ENCODE results near the gene UBE2J1.

UBE2J1 gene

DNA sequence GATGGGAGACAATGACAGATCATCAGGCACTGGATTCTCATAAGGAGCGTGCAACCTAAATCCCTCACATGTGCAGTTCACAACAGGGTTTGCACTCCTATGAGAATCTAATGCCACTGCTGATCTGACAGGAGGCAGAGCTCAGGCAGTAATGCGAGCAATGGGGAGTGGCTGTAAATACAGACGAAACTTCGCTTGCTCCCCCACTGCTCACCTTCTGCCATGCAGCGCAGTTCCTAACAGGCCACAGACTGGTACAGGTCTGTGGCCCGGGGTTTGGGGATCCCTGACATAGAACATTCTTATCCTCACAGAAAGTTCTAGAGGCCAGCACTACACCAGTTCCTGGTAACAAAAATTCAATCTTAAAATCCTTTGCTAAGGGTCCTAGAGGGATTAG is 36.3 kb upstream of the UBE2J1 start:
- ATAC-seq: no peak
- TF ChIP-seq SNAI2 (CRISPR knock-in tag; IDR thresholded peaks at IDR 0.05): no peak
- no peak for TF ChIP-seq PATZ1 (CRISPR knock-in tag; IDR thresholded peaks at IDR 0.05; ENCODE audit: borderline replicate concordance)
- no peak for TF ChIP-seq BACH2 (CRISPR knock-in tag; IDR thresholded peaks at IDR 0.05; ENCODE audit: borderline replicate concordance)
- TF ChIP-seq, protein P1, sequence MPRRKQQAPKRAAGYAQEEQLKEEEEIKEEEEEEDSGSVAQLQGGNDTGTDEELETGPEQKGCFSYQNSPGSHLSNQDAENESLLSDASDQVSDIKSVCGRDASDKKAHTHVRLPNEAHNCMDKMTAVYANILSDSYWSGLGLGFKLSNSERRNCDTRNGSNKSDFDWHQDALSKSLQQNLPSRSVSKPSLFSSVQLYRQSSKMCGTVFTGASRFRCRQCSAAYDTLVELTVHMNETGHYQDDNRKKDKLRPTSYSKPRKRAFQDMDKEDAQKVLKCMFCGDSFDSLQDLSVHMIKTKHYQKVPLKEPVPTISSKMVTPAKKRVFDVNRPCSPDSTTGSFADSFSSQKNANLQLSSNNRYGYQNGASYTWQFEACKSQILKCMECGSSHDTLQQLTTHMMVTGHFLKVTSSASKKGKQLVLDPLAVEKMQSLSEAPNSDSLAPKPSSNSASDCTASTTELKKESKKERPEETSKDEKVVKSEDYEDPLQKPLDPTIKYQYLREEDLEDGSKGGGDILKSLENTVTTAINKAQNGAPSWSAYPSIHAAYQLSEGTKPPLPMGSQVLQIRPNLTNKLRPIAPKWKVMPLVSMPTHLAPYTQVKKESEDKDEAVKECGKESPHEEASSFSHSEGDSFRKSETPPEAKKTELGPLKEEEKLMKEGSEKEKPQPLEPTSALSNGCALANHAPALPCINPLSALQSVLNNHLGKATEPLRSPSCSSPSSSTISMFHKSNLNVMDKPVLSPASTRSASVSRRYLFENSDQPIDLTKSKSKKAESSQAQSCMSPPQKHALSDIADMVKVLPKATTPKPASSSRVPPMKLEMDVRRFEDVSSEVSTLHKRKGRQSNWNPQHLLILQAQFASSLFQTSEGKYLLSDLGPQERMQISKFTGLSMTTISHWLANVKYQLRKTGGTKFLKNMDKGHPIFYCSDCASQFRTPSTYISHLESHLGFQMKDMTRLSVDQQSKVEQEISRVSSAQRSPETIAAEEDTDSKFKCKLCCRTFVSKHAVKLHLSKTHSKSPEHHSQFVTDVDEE (CRISPR knock-in tag; IDR thresholded peaks at IDR 0.05): no peak
- TF ChIP-seq GLIS3 (CRISPR knock-in tag; IDR thresholded peaks at IDR 0.05): no peak
- no peak for TF ChIP-seq ZNF70 (CRISPR knock-in tag; IDR thresholded peaks at IDR 0.05)
- TF ChIP-seq TOX (CRISPR knock-in tag; IDR thresholded peaks at IDR 0.05; ENCODE audit: borderline replicate concordance): no peak
- no peak for TF ChIP-seq PPARA (CRISPR knock-in tag; IDR thresholded peaks at IDR 0.05; ENCODE audit: borderline replicate concordance)
- TF ChIP-seq, protein P2, sequence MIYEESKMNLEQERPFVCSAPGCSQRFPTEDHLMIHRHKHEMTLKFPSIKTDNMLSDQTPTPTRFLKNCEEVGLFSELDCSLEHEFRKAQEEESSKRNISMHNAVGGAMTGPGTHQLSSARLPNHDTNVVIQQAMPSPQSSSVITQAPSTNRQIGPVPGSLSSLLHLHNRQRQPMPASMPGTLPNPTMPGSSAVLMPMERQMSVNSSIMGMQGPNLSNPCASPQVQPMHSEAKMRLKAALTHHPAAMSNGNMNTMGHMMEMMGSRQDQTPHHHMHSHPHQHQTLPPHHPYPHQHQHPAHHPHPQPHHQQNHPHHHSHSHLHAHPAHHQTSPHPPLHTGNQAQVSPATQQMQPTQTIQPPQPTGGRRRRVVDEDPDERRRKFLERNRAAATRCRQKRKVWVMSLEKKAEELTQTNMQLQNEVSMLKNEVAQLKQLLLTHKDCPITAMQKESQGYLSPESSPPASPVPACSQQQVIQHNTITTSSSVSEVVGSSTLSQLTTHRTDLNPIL (CRISPR knock-in tag; IDR thresholded peaks at IDR 0.05; ENCODE audit: low read depth): no peak
- TF ChIP-seq ZFP3 (CRISPR knock-in tag; IDR thresholded peaks at IDR 0.05): no peak
- no peak for TF ChIP-seq TCF4 (CRISPR knock-in tag; IDR thresholded peaks at IDR 0.05; ENCODE audit: borderline replicate concordance)
- no peak for TF ChIP-seq ESRRG (CRISPR knock-in tag; IDR thresholded peaks at IDR 0.05)
- no peak for TF ChIP-seq CSDC2 (CRISPR knock-in tag; IDR thresholded peaks at IDR 0.05)
- no peak for TF ChIP-seq ISL1 (CRISPR knock-in tag; IDR thresholded peaks at IDR 0.05)
- no peak for TF ChIP-seq CSRNP3 (CRISPR knock-in tag; IDR thresholded peaks at IDR 0.05)
- TF ChIP-seq ZFP30 (CRISPR knock-in tag; IDR thresholded peaks at IDR 0.05): no peak

DNA sequence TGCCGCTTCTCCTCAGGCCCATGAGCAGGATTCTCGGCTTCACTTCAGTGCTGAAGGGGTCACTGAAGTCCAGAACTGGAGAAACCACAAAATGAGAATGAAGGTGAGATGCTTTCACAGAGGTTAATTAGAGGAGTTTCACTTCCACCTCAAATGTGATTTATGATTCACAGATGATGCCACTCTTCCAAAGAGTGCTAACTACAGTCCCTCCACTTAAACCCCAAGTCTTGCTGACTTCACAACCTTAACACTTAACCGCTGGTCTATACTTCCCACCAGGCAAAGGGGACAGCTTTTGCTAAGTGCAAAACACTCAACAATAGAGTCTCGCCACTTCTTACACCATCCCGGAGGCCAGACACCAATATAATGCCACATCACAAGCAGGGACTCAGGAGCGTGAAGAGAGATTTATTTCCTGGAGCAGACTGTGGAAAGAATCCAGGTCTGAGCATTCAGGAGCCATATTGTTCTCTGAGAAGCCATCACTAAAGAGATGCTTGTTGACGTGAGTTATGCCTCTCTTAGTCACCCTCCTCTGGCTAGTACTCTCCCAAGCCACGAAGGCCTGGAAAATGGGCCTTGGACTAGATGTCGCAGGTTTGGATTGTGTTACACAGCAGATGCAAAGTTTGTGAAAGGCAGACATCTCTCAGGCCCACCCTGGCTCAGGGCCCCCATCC is 35.1 kb upstream of the UBE2J1 start:
- ATAC-seq: no peak

More for the DNA sequence above, 35.1 kb upstream of the UBE2J1 start:
- TF ChIP-seq OSR1 (CRISPR knock-in tag; IDR thresholded peaks at IDR 0.05) (no peak), CSRNP3 (CRISPR knock-in tag; IDR thresholded peaks at IDR 0.05) (no peak), PPARA (CRISPR knock-in tag; IDR thresholded peaks at IDR 0.05; ENCODE audit: borderline replicate concordance) (no peak), ZFP3 (CRISPR knock-in tag; IDR thresholded peaks at IDR 0.05) (no peak), ZFP30 (CRISPR knock-in tag; IDR thresholded peaks at IDR 0.05) (no peak), TCF4 (CRISPR knock-in tag; IDR thresholded peaks at IDR 0.05; ENCODE audit: borderline replicate concordance) (no peak), RARB (CRISPR knock-in tag; IDR thresholded peaks at IDR 0.05) (no peak), ESRRG (CRISPR knock-in tag; IDR thresholded peaks at IDR 0.05) (no peak), ZC3H10 (CRISPR knock-in tag; IDR thresholded peaks at IDR 0.05) (no peak), BACH2 (CRISPR knock-in tag; IDR thresholded peaks at IDR 0.05; ENCODE audit: borderline replicate concordance) (no peak), TOX (CRISPR knock-in tag; IDR thresholded peaks at IDR 0.05; ENCODE audit: borderline replicate concordance) (no peak), PATZ1 (CRISPR knock-in tag; IDR thresholded peaks at IDR 0.05; ENCODE audit: borderline replicate concordance) (no peak), ARNTL (CRISPR knock-in tag; IDR thresholded peaks at IDR 0.05; ENCODE audit: borderline replicate concordance, low read depth) (no peak), ZNF8 (CRISPR knock-in tag; IDR thresholded peaks at IDR 0.05) (no peak), GLIS3 (CRISPR knock-in tag; IDR thresholded peaks at IDR 0.05) (no peak), ZNF70 (CRISPR knock-in tag; IDR thresholded peaks at IDR 0.05) (no peak), CSDC2 (CRISPR knock-in tag; IDR thresholded peaks at IDR 0.05) (no peak)
- TF ChIP-seq, protein P3, sequence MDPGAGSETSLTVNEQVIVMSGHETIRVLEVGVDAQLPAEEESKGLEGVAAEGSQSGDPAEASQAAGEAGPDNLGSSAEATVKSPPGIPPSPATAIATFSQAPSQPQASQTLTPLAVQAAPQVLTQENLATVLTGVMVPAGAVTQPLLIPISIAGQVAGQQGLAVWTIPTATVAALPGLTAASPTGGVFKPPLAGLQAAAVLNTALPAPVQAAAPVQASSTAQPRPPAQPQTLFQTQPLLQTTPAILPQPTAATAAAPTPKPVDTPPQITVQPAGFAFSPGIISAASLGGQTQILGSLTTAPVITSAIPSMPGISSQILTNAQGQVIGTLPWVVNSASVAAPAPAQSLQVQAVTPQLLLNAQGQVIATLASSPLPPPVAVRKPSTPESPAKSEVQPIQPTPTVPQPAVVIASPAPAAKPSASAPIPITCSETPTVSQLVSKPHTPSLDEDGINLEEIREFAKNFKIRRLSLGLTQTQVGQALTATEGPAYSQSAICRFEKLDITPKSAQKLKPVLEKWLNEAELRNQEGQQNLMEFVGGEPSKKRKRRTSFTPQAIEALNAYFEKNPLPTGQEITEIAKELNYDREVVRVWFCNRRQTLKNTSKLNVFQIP (CRISPR knock-in tag; IDR thresholded peaks at IDR 0.05; ENCODE audit: borderline replicate concordance, low read depth): no peak
- TF ChIP-seq, protein P2 (CRISPR knock-in tag; IDR thresholded peaks at IDR 0.05; ENCODE audit: low read depth): no peak

Data from SK-N-SH treated with all-trans-retinoic acid at 6 μM for 48 hours (cell line).